SK-N-SH (cell line): ENCODE measurements around the gene GNAS. TPM values are rescaled to one million over a fixed set of nuclear protein-coding genes. Genes with fewer than 3 reads are reported as not detected.

Experiments used
- CTCF ChIA-PET: fragments of 300-600, 350-600 bp; formaldehyde crosslinking; extraction: SDS; loops from one replicate; lab custom pipeline; 2021; lab: Yijun Ruan, JAX
- POLR2A ChIA-PET: fragments of 350-600 bp; sonication (Branson Sonifier 250); formaldehyde crosslinking; extraction: SDS; loops from one replicate; lab custom pipeline; 2020; ENCODE audit warnings: antibody characterized with exemption, inconsistent platforms; lab: Yijun Ruan, JAX
- DNase-seq: peaks from one replicate; pipeline ENCODE4 v3.0.0; 2012
- H2AFZ ChIP-seq: fragments of 200-600 bp; sonication (generic); 2 replicates; pipeline ENCODE4 v1.8.1; 2016; ENCODE audit warnings: antibody characterized with exemption, mild to moderate bottlenecking, low read depth
- H3F3A ChIP-seq: fragments of 200-600 bp; sonication (generic); replicated peaks from 2 replicates; pipeline ENCODE3; 2016; ENCODE audit warnings: antibody characterized with exemption, mild to moderate bottlenecking; ENCODE audit not compliant: insufficient read depth
- H3K27ac ChIP-seq, 2 experiments: fragments of 200-500 bp in 1 of 2; fragments of 200-600 bp in 1 of 2; sonication (Bioruptor generic) in 1 of 2; sonication (generic), shearing (Covaris generic) in 1 of 2; 2 replicates each; pipeline versions ENCODE4 v1.5.1 to v1.6.1; 2014 to 2016; ENCODE audit warnings: low read depth in 2 of 2, inconsistent platforms in 1 of 2, low read length in 1 of 2, mild to moderate bottlenecking in 1 of 2, mixed read lengths in 1 of 2
- H3K27me3 ChIP-seq: fragments of 200-600 bp; sonication (generic), shearing (Covaris generic); 2 replicates; pipeline ENCODE4 v1.6.1; 2016; ENCODE audit warnings: mixed run types; ENCODE audit not compliant: insufficient read depth
- H3K36me3 ChIP-seq, 2 experiments: fragments of 200-500 bp in 1 of 2; fragments of 200-600 bp in 1 of 2; sonication (Bioruptor generic) in 1 of 2; sonication (generic) in 1 of 2; replicated peaks in 1 of 2; 2 replicates each; pipeline versions ENCODE3 to v1.5.1; 2014 to 2016; ENCODE audit warnings: low read length in 1 of 2, mild to moderate bottlenecking in 1 of 2; ENCODE audit not compliant: insufficient read depth in 2 of 2, control insufficient read depth in 1 of 2
- H3K4me1 ChIP-seq, 2 experiments: fragments of 200-500 bp in 1 of 2; fragments of 200-600 bp in 1 of 2; sonication (Bioruptor generic) in 1 of 2; sonication (generic), shearing (Covaris generic) in 1 of 2; 2 replicates each; pipeline versions ENCODE4 v1.5.1 to v1.6.1; 2014 to 2016; ENCODE audit warnings: low read depth in 1 of 2, low read length in 1 of 2, mixed run types in 1 of 2; ENCODE audit not compliant: insufficient read depth in 2 of 2, control insufficient read depth in 1 of 2
- H3K4me2 ChIP-seq: fragments of 200-600 bp; sonication (generic), shearing (Covaris generic); 2 replicates; pipeline ENCODE4 v1.6.1; 2017; ENCODE audit warnings: mixed run types
- H3K4me3 ChIP-seq, 2 experiments: fragments of 200-500 bp in 1 of 2; fragments of 200-600 bp in 1 of 2; sonication (Bioruptor generic) in 1 of 2; sonication (generic), shearing (Covaris generic) in 1 of 2; 2 replicates each; pipeline versions ENCODE4 v1.5.1 to v1.8.1; 2014 to 2016; ENCODE audit warnings: low read depth in 2 of 2, inconsistent platforms in 1 of 2, low read length in 1 of 2, mild to moderate bottlenecking in 1 of 2, mixed read lengths in 1 of 2, moderate library complexity in 1 of 2
- H3K79me2 ChIP-seq: fragments of 200-600 bp; sonication (generic); 2 replicates; pipeline ENCODE4 v1.8.1; 2017; ENCODE audit warnings: mild to moderate bottlenecking; ENCODE audit not compliant: insufficient read depth
- H3K9ac ChIP-seq: fragments of 200-600 bp; sonication (generic); 2 replicates; pipeline ENCODE4 v1.6.1; 2017; ENCODE audit warnings: mixed run types
- H3K9me2 ChIP-seq: fragments of 200-600 bp; sonication (generic); 2 replicates; pipeline ENCODE4 v1.6.1; 2017; ENCODE audit warnings: mixed run types
- H3K9me3 ChIP-seq: fragments of 200-600 bp; sonication (generic); 2 replicates; pipeline ENCODE4 v1.6.1; 2017; ENCODE audit warnings: mixed run types, mild to moderate bottlenecking, moderate library complexity
- H4K20me1 ChIP-seq: fragments of 200-600 bp; sonication (generic); 2 replicates; pipeline ENCODE4 v1.6.1; 2017; ENCODE audit warnings: mild to moderate bottlenecking, mixed run types; ENCODE audit not compliant: insufficient read depth
- FOSL2 ChIP-seq: IDR thresholded peaks from 2 replicates; pipeline ENCODE4 v1.4.0; 2012; ENCODE audit warnings: low read depth, mild to moderate bottlenecking, moderate library complexity, borderline replicate concordance
- FOXJ3 ChIP-seq: sonication (generic); formaldehyde crosslinking; IDR thresholded peaks from 2 replicates; pipeline ENCODE4 v1.5.1; 2020; ENCODE audit warnings: mild to moderate bottlenecking, missing genetic modification reagents
- FOXM1 ChIP-seq: IDR thresholded peaks from 2 replicates; pipeline ENCODE4 v1.4.0; 2012; ENCODE audit warnings: low read depth, mild to moderate bottlenecking
- JUND ChIP-seq: IDR thresholded peaks from 2 replicates; pipeline ENCODE4 v1.4.0; 2012
- MXI1 ChIP-seq: IDR thresholded peaks from 2 replicates; pipeline ENCODE4 v1.6.1; 2012; ENCODE audit warnings: mild to moderate bottlenecking, low read depth, low read length, improper control_type of control experiment
- POLR2AphosphoS5 ChIP-seq: IDR thresholded peaks from 2 replicates; pipeline ENCODE4 v1.6.1; 2012; ENCODE audit warnings: low read depth, low read length
- RFX5 ChIP-seq: IDR thresholded peaks from 2 replicates; pipeline ENCODE4 v1.6.1; 2012; ENCODE audit warnings: mild to moderate bottlenecking, improper control_type of control experiment, low read length
- TAF1 ChIP-seq: IDR thresholded peaks from 2 replicates; pipeline ENCODE4 v1.6.1; 2012; ENCODE audit warnings: low read depth, mild to moderate bottlenecking, low read length, moderate library complexity, borderline replicate concordance
- WGBS: methylation state at CpG from one replicate; pipeline ENCODE4 v1.1.6; 2017; ENCODE audit warnings: low lambda C conversion rate; 5-methylcytosine and 5-hydroxymethylcytosine counted together
- polyA plus RNA-seq, 3 experiments: library from polyadenylated mRNA; depleted of rRNA; stranded (reverse); fragments of >200 nt; gene quantifications; 2 replicates each; pipeline ENCODE4 v1.2.3, GENCODE V29; 2012
- TF ChIP-seq, protein P1 (sequence below): IDR thresholded peaks from 2 replicates; pipeline ENCODE4 v1.4.0; 2012; ENCODE audit warnings: low read depth
- TF ChIP-seq, protein P2 (sequence below): IDR thresholded peaks from 2 replicates; pipeline ENCODE4; 2012
- TF ChIP-seq, protein P3 (sequence below): fragments of 150-350 bp; IDR thresholded peaks from 2 replicates; pipeline ENCODE4 v1.6.1; 2017; ENCODE audit warnings: antibody characterized with exemption, low read length, low read depth, borderline replicate concordance

GNAS gene
- polyA plus RNA-seq, 1 of the 3 experiments (the other 2 are of a cell fraction) = 1,562 TPM

DNA sequence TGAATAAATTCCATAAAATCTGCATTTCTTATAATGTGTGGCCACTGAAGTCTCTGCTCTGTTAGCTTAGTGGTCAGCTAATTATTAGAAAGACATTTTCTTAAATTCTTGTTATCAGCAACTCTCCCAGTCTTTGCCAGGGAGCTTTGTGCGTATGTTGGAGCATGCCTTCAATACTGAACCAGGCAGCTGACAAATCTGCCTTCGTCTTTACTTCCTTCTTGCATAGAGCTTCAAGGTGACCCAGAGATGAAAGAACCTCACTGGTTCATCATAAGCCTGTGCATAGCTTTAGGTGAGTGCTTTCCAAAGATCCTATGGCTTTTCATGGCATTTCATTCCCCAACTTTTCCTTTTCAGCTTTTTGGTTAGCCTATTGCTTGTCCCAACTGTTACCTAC, 85.6 kb downstream of the GNAS start:
- no peak overlapping the region for H3K4me2 ChIP-seq
- H3K9me2 ChIP-seq = no peaks in the 10 kb centered on the region
- H3K79me2 ChIP-seq = no peaks in the 10 kb centered on the region
- H3K36me3 ChIP-seq = no peaks in the 10 kb centered on the region
- no peaks in the 10 kb centered on the region for H4K20me1 ChIP-seq
- H3F3A ChIP-seq = no peaks in the 10 kb centered on the region
- CTCF ChIA-PET = interaction anchor here (0.6 to 1.0 kb wide), 2 partner anchors 13 to 30 kb away, joined by 3 read pairs; no protein-coding TSS in a partner anchor
- 57% methylated on average over 2 of the region's 2 CpGs for WGBS
- no peak for DNase-seq
- peaks cover 12% of the 10 kb centered on the region; the same call in 1 of the 2 replicates for H3K27me3 ChIP-seq
- no peak overlapping the region for H3K9ac ChIP-seq
- H2AFZ ChIP-seq = no peak overlapping the region
- H3K4me3 ChIP-seq = no peak overlapping the region
- TF ChIP-seq TAF1 (no peak), RFX5 (no peak), MXI1 (no peak), FOXM1 (no peak), JUND (no peak), FOSL2 (no peak), FOXJ3 (no peak), POLR2AphosphoS5 (no peak)
- TF ChIP-seq, protein P1, sequence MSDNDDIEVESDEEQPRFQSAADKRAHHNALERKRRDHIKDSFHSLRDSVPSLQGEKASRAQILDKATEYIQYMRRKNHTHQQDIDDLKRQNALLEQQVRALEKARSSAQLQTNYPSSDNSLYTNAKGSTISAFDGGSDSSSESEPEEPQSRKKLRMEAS = no peak
- TF ChIP-seq, protein P2, sequence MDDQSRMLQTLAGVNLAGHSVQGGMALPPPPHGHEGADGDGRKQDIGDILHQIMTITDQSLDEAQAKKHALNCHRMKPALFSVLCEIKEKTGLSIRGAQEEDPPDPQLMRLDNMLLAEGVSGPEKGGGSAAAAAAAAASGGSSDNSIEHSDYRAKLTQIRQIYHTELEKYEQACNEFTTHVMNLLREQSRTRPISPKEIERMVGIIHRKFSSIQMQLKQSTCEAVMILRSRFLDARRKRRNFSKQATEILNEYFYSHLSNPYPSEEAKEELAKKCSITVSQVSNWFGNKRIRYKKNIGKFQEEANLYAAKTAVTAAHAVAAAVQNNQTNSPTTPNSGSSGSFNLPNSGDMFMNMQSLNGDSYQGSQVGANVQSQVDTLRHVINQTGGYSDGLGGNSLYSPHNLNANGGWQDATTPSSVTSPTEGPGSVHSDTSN = no peak
- no peak overlapping the region for H3K27ac ChIP-seq
- POLR2A ChIA-PET = no interaction called here
- no peaks in the 10 kb centered on the region for H3K4me1 ChIP-seq
- H3K9me3 ChIP-seq = no peaks in the 10 kb centered on the region

GRCh38 chr20:58938541-58938940, 86.0 kb downstream of the GNAS start:
- no peak overlapping the region for H3K4me3 ChIP-seq
- no peak overlapping the region for H2AFZ ChIP-seq
- H3K4me2 ChIP-seq = no peak overlapping the region
- WGBS = 13% methylated on average over 1 of the region's 1 CpG
- no peaks in the 10 kb centered on the region for H4K20me1 ChIP-seq
- H3K36me3 ChIP-seq = no peaks in the 10 kb centered on the region
- TF ChIP-seq, protein P3, sequence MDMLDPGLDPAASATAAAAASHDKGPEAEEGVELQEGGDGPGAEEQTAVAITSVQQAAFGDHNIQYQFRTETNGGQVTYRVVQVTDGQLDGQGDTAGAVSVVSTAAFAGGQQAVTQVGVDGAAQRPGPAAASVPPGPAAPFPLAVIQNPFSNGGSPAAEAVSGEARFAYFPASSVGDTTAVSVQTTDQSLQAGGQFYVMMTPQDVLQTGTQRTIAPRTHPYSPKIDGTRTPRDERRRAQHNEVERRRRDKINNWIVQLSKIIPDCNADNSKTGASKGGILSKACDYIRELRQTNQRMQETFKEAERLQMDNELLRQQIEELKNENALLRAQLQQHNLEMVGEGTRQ = no peak
- no peak for TF ChIP-seq JUND
- TF ChIP-seq, all 33 proteins: peak for 0
- Histone ChIP-seq H3K79me2 (no peaks in the 10 kb centered on the region), H3K9me3 (no peaks in the 10 kb centered on the region), H3F3A (no peaks in the 10 kb centered on the region), H3K9ac (no peak overlapping the region), H3K27me3 (peaks cover 12% of the 10 kb centered on the region; the same call in 1 of the 2 replicates), H3K9me2 (no peaks in the 10 kb centered on the region), H3K27ac (no peak overlapping the region), H3K4me1 (no peaks in the 10 kb centered on the region)
- no peak for DNase-seq
- CTCF ChIA-PET = interaction anchor here (0.6 kb wide), 1 partner anchor 30 kb away, joined by 3 read pairs; no protein-coding TSS in a partner anchor
- POLR2A ChIA-PET = interaction anchor here (1.1 kb wide), 1 partner anchor 59 kb away, joined by 3 read pairs; no protein-coding TSS in a partner anchor
